ENCODE results near the gene CCDC63.
"Not testable (repeated sequence)": the region's sequence is repeated elsewhere in the genome, so short reads cannot be mapped to it uniquely, and the experiment has no call there.

The CCDC63 gene

GRCh38 chr12:110927546-110927945, 80.8 kb downstream of the CCDC63 start:
- DNase-seq, result no peak

- no peak for DNase-seq
Measured at GRCh38 chr12:110928700-110929099, 81.9 kb downstream of the CCDC63 start.

- DNase-seq, result no peak
Measured at GRCh38 chr12:110929818-110930217, 83.0 kb downstream of the CCDC63 start.

GRCh38 chr12:110930348-110931314, 83.8 kb downstream of the CCDC63 start:
- no peak for DNase-seq

GRCh38 chr12:110931315-110931728, 84.5 kb downstream of the CCDC63 start:
- DNase-seq, result no peak

GRCh38 chr12:110932046-110932445, 85.3 kb downstream of the CCDC63 start:
- DNase-seq, result peak; percentile 18

GRCh38 chr12:110933326-110933974, 86.7 kb downstream of the CCDC63 start:
- no peak for DNase-seq

- DNase-seq, result no peak
Measured at GRCh38 chr12:110934093-110934852, 87.5 kb downstream of the CCDC63 start.

- DNase-seq, result no peak
Measured at GRCh38 chr12:110935588-110935987, 88.8 kb downstream of the CCDC63 start.

GRCh38 chr12:110936367-110937103, 89.7 kb downstream of the CCDC63 start:
- DNase-seq, result no peak

GRCh38 chr12:110937104-110937641, 90.4 kb downstream of the CCDC63 start:
- DNase-seq, result peak; percentile 64

- no peak for DNase-seq
Measured at GRCh38 chr12:110940296-110940695, 93.5 kb downstream of the CCDC63 start.

GRCh38 chr12:110940933-110941332, 94.1 kb downstream of the CCDC63 start:
- DNase-seq, result no peak

GRCh38 chr12:110941391-110941790, 94.6 kb downstream of the CCDC63 start:
- no peak for DNase-seq

- DNase-seq, result no peak
Measured at GRCh38 chr12:110943373-110943772, 96.6 kb downstream of the CCDC63 start.

- no peak for DNase-seq
Measured at GRCh38 chr12:110948041-110948440, 101.3 kb downstream of the CCDC63 start.

GRCh38 chr12:110950466-110950865, 103.7 kb downstream of the CCDC63 start:
- DNase-seq, result not testable (repeated sequence)

- DNase-seq, result not testable (repeated sequence)
Measured at GRCh38 chr12:110950867-110951266, 104.1 kb downstream of the CCDC63 start.
